H1 (cell line): ENCODE results near the gene POLH.

ENCODE experiments used
- ATF2 ChIP-seq: IDR thresholded peaks from 2 replicates; pipeline ENCODE4 v1.6.1; 2012; ENCODE audit warnings: low read length, inconsistent platforms
- CTCF ChIP-seq, 3 experiments: IDR thresholded peaks; 1 replicate in 2 of 3; 2 replicates in 1 of 3; pipeline versions ENCODE4 v1.5.1 to v1.6.1; 2011; ENCODE audit warnings: low read length in 3 of 3, mild to moderate bottlenecking in 3 of 3, inconsistent platforms in 2 of 3, low read depth in 1 of 3, moderate library complexity in 1 of 3; ENCODE audit not compliant: insufficient read depth in 1 of 3; ENCODE audit errors: control extremely low read depth in 1 of 3
- JUN ChIP-seq: IDR thresholded peaks from 2 replicates; pipeline ENCODE4 v1.6.1; 2011; ENCODE audit warnings: low read depth, mild to moderate bottlenecking, improper control_type of control experiment, low read length

GRCh38 chr6:43647613-43648012 lies 71.6 kb downstream of the POLH start:
- no peak for TF ChIP-seq ATF2
- TF ChIP-seq CTCF (IDR thresholded peaks at IDR 0.05; ENCODE audit: control extremely low read depth in 1 of 3, insufficient read depth in 1 of 3, low read depth in 1 of 3, low read length in 3 of 3): no peak
- no peak for TF ChIP-seq JUN
